Raji (cell line): Measurements from ENCODE around the gene KRIT1.

Experiments used
- POLR2A ChIP-seq: IDR thresholded peaks from 2 replicates; pipeline ENCODE4 v1.6.1; 2011; ENCODE audit warnings: low read depth, low read length, control low read depth; ENCODE audit not compliant: insufficient read depth

KRIT1 gene

GRCh38 chr7:92245487-92246359, at the start of gene KRIT1, which contains the start of gene ANKIB1:
Gene KRIT1, minus strand, starts transcription at chr7:92245914. Its CDS starts 3,779 bp downstream, at chr7:92242135.
Gene ANKIB1, plus strand, starts transcription at chr7:92245974. Its CDS starts 49,005 bp downstream, at chr7:92294979.
- TF ChIP-seq POLR2A: peak; percentile 77

DNA sequence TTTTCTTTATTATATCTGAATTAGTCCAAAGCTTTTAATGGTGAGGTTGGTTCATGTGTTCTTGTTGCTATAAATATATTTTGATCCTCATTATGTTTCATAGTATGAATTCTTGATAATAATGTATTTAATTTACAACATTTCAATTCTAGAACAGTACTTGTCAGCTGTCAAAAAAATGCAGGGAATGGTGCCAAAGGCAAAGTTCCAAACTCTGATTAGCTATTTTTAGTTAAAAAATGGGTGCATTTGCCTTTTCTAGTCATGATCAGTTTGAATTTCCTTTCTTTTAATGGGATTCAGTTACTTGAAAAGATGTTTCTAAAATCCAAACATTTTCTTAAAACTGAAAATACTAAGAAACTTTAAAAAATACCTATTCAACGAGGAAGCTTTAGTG, 49.7 kb upstream of the KRIT1 start:
- no peak for TF ChIP-seq POLR2A

GRCh38 chr7:92293896-92294590, 48.3 kb upstream of the KRIT1 start:
- TF ChIP-seq POLR2A: no peak

DNA sequence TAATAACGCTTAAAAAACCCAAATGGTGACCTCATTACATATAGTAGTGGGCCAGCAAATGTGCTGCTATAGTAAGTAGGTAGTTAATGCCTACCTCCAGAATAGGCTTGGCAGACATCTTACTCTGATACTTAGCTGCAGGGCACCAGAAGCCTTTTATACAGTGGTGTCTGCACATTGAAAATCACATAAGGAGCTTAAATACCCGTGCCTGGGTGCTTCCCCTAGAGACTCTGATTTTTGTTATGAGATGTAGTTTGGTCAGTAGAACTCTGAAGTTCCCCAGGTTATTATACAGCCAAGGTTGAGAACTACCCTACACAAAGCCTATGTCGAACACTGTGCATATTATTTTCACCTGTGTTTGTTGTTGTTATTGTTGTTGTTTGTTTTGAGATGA, 47.3 kb upstream of the KRIT1 start:
- TF ChIP-seq POLR2A: no peak

DNA sequence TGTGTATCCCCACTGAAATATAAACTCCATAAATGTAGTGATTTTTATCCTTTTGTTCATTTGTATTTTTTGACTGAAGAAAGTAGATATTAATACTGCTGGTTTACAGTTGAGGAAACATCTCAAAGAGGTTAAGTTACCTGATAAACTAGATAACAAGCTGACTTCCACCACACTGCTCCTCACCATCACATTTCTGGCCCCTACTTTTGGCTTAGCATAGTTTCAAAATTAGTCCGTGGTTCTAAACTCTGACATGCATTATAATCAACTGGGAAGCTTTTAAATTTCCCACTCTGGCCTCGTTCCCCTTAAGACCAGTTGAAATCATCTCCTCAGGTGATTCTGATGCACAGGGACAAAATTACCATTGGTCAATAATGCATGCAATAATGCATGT, 43.6 kb upstream of the KRIT1 start:
- TF ChIP-seq POLR2A: no peak

DNA sequence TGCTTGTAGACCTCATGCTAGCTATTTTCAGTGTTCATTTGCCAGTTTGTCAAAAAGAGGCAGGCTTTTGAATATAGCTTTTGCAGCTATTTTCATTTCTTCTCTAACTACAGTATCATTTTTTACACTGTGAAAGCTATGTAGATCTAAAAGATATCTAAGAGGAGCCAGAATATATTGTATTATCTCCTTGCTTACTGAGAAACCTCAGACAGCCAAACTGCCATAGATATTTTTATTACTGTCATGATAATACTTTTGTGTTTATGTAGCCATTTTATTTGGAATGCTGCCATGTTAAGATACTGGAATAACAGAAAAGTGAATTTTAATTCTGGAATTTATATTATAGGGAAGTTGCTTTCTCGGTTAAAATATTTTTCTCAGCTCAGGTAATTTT, 37.2 kb upstream of the KRIT1 start:
- TF ChIP-seq POLR2A: no peak

DNA sequence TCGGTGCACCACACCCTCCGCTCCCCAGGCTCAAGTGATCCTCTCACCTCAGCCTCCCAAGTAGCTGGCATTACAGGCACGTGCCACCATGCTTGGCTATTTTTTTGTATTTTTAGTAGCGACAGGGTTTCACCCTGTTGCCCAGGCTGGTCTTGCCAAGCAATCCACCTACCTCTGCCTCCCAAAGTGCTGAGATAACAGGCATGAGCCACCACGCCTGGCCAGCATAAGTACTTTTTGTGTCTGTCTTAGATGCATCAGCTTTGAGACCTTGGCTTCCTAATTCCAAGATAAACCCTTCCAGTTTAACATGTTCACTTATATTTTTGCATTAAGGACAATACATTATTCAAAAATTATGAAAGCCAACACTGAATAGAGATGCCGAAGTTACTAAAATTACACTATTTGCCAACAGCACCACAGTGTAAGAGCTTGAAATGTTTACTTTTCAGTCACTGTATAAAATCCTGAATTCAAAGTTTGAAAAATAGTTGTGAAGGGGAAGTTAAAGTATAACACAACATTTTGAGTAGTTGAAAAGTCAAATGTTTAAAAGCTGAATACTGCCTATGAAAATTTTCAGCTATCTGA, 36.6 kb upstream of the KRIT1 start:
- TF ChIP-seq POLR2A: no peak

DNA sequence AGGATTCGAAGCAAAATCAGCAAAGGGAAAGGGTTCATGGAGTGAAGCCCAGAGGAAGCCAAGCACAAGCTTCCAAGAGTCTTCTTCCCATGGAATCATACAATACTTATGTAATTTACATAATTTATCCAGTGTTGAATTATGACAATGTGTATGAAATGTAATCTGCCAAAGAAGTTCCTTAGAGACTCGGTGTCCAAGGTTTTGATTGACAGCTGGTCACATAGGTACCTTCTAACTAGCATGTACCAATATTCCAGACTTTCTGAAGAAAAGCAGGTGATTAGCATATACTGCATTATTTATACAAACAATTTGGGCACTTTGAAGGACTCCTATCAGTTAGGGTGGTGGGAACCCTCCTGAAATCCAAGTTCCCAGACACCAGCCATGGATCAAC, 35.3 kb upstream of the KRIT1 start:
- TF ChIP-seq POLR2A: no peak

DNA sequence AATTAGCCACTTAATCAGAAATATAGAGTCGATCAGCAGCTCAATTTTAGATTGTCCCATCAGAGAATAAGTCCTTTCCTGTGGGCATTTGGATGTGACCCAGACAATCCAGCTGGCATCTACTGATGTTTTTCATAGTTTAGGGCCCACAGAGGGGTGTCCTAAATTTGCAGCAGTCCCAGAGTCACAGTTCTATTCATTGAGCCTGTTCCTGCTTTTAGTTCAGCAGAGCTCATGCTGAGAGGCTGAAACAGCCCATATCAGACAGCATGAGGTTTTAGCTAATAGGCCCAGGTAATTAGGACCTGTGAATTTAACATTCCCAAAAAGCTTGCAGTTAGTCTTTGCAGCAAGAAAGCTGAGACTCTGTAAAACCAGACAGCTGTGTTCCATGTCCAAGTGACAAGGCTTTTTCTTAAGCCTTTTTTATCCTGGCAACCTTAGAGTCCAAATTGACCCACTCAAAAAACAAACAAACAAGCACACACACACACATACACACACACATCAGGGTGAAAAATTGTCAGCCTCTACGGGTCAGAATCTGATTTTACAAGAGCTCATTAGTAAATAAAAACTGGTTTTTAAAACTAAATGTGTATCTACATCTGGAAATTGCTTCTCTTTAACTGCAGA, 33.8 kb upstream of the KRIT1 start:
- TF ChIP-seq POLR2A: no peak

- no peak for TF ChIP-seq POLR2A
These were observed 30.7 kb upstream of the KRIT1 start for GRCh38 chr7:92276460-92276864.

DNA sequence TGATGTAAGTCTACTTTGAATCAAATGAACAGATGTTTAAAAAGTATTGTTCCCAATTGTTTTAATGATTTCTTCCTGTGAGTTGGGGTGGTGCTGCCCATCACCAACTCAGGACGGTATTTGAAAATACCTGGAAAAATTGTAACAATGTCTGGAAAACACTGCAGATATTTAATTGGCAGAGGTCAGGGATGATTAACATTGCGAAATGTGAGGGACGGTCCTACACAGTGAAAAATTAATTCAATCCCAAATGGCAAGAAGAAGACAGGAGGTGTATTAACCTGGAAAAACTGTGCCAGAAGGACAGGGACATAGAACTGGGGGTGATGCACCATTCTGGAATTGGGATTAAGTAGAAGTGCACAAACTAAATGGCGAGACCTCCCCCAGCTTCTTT, 29.6 kb upstream of the KRIT1 start:
- no peak for TF ChIP-seq POLR2A

DNA sequence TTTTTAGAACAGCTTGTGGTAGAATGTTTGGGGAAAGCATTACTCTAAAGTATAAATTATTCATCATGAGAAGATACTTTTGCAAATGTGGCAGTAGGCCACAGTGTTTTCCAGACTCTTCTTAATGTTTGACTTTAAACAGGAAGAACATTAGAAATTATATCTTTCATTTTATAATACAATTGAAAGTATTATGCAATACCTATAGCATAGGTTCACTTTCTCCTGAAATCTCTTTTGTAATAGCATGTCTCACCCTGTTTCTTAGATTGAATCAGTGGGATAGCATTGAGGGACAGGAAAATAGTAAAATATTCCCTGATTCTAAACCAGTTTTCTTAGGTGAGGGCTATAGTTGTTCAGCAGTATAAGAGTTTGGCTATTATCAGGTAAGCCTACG, 23.2 kb upstream of the KRIT1 start:
- no peak for TF ChIP-seq POLR2A

DNA sequence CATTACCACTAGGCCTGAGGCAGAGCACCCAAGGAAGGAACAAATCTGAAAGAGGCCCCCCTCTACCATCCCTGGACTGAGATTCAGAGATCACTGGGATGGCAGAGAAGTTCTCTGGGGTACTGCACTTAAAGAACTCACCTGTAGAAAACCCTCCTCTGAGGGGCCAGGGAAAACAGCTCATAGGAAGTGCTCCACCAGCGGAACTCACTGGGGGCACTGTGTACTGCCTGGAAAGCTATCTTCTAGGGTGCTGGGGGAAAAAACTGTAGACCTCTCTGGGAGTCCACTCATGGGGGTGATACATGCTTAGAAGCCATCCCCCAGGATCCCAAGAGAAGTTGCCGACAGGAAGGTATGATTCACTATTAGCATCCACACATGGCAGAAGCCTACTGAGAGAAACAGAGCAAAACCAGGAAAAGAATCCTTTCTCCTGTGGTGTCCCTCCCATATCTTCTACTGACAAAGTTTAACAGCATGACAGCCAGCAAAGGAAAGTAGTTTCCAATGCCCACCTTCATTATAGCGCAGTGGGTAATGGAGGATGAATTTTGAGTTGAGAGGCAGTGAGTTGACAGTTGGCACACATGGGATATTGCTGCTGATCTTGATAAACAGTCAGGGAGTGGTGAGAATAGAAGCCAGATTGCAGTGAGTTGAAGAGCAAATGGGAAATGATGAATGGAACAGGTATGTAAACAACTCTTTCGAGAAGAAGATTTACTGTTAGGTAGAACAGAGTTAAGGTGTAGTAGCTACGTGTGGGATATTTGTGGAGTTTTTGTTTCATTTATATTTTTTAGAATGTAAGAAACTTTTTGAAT, 20.9 kb upstream of the KRIT1 start:
- no peak for TF ChIP-seq POLR2A

- no peak for TF ChIP-seq POLR2A
These were observed 14.6 kb upstream of the KRIT1 start for GRCh38 chr7:92260248-92260781.
